Keratinocyte (primary cell): Measurements from ENCODE around the gene SUGCT. TPM values are rescaled to one million over a fixed set of nuclear protein-coding genes. Genes with fewer than 3 reads are reported as not detected.

Source experiments
- DNase-seq: peaks from one replicate; pipeline ENCODE4 v3.0.0-alpha.2; 2011; ENCODE audit warnings: low read depth, missing footprints, low spot score
- FAIRE-seq: peaks from 2 replicates; lab custom pipeline; 2011; peaks lifted over from hg19 to GRCh38; lab: Jason Lieb, UNC
- H2AFZ ChIP-seq: 2 replicates; pipeline ENCODE4 v1.6.0; 2012; ENCODE audit warnings: low read length, control low read depth, inconsistent platforms; ENCODE audit not compliant: control insufficient read depth
- H3K27ac ChIP-seq: 2 replicates; pipeline ENCODE4 v1.5.1; 2011; ENCODE audit warnings: low read length; ENCODE audit not compliant: control insufficient read depth, insufficient read depth
- H3K27me3 ChIP-seq: 3 replicates; pipeline ENCODE4 v1.6.0; 2011; ENCODE audit warnings: low read length; ENCODE audit not compliant: control insufficient read depth, insufficient read depth; ENCODE audit errors: extremely low read depth
- H3K36me3 ChIP-seq, 2 experiments: 2 replicates in 1 of 2; 3 replicates in 1 of 2; pipeline ENCODE4 v1.5.1; 2011; ENCODE audit warnings: low read length in 2 of 2, mild to moderate bottlenecking in 1 of 2; ENCODE audit not compliant: control insufficient read depth in 2 of 2, insufficient read depth in 2 of 2; ENCODE audit errors: extremely low read depth in 1 of 2
- H3K4me1 ChIP-seq: 3 replicates; pipeline ENCODE4 v1.5.1; 2011; ENCODE audit warnings: low read length; ENCODE audit not compliant: control insufficient read depth, insufficient read depth; ENCODE audit errors: extremely low read depth
- H3K4me2 ChIP-seq: 3 replicates; pipeline ENCODE4 v1.6.0; 2011; ENCODE audit warnings: low read depth, low read length; ENCODE audit not compliant: control insufficient read depth, insufficient read depth; ENCODE audit errors: extremely low read depth
- H3K4me3 ChIP-seq, 3 experiments: fragments of 200-600 bp in 1 of 3; sonication (generic) in 1 of 3; 2 replicates in 2 of 3; 3 replicates in 1 of 3; pipeline ENCODE4 v1.5.1; 2011 to 2016; ENCODE audit warnings: low read length in 3 of 3, mild to moderate bottlenecking in 3 of 3, control low read depth in 2 of 3, inconsistent platforms in 1 of 3, low read depth in 1 of 3, mixed read lengths in 1 of 3, mixed run types in 1 of 3, moderate library complexity in 1 of 3; ENCODE audit not compliant: control insufficient read depth in 2 of 3, insufficient read depth in 2 of 3; ENCODE audit errors: extremely low read depth in 1 of 3
- H3K79me2 ChIP-seq: 2 replicates; pipeline ENCODE4 v1.6.0; 2012; ENCODE audit warnings: low read length; ENCODE audit not compliant: control insufficient read depth, insufficient read depth
- H3K9ac ChIP-seq: 3 replicates; pipeline ENCODE4 v1.6.0; 2011; ENCODE audit warnings: low read length; ENCODE audit not compliant: control insufficient read depth, insufficient read depth; ENCODE audit errors: extremely low read depth
- H3K9me1 ChIP-seq: 3 replicates; pipeline ENCODE4 v1.6.0; 2011; ENCODE audit warnings: low read length; ENCODE audit not compliant: control insufficient read depth, insufficient read depth; ENCODE audit errors: extremely low read depth
- H3K9me3 ChIP-seq: 2 replicates; pipeline ENCODE4 v1.5.1; 2012; ENCODE audit warnings: low read depth, low read length; ENCODE audit not compliant: control insufficient read depth
- H4K20me1 ChIP-seq: 3 replicates; pipeline ENCODE4 v1.6.0; 2011; ENCODE audit warnings: low read length; ENCODE audit not compliant: control insufficient read depth, insufficient read depth; ENCODE audit errors: extremely low read depth
- EZH2 ChIP-seq: IDR thresholded peaks from one replicate; pipeline ENCODE4 v1.6.1; 2012; ENCODE audit warnings: inconsistent platforms, mild to moderate bottlenecking, low read length, moderate library complexity
- dilution Hi-C: fragments of 300-500 bp; cut with MboI; formaldehyde crosslinking; loops from one replicate; pipeline ENCODE4 v1.7.0; 2020; ENCODE audit warnings: low sequenced_read_pairs; ENCODE audit not compliant: extremely low pct_ligation_motif_present
- polyA plus RNA-seq, 5 experiments: library from polyadenylated mRNA; depleted of rRNA in 3 of 5; stranded (reverse) in 3 of 5; stranded (forward) in 1 of 5; unstranded in 1 of 5; fragments of >200 nt; gene quantifications; 1 replicate in 1 of 5; 2 replicates in 3 of 5; 3 replicates in 1 of 5; pipeline versions ENCODE4 v1.2.1 to v1.2.3, GENCODE V29; 2011 to 2012; ENCODE audit warnings: missing spikeins in 2 of 5, low read depth in 1 of 5, low replicate concordance in 1 of 5
- TF ChIP-seq, protein P1 (sequence below), 3 experiments: IDR thresholded peaks in 1 of 3; conservative IDR thresholded peaks in 1 of 3; optimal IDR thresholded peaks in 1 of 3; 2 replicates in 2 of 3; 3 replicates in 1 of 3; pipeline versions ENCODE3 to v1.5.1; 2011; ENCODE audit warnings: low read length in 3 of 3, mild to moderate bottlenecking in 3 of 3, moderate library complexity in 2 of 3, control low read depth in 1 of 3, inconsistent platforms in 1 of 3; ENCODE audit not compliant: insufficient read depth in 2 of 3; ENCODE audit errors: extremely low read depth in 1 of 3

The SUGCT gene
- polyA plus RNA-seq, 1 donor (not counting 4 experiments of a cell fraction or from before 2014, with no cell fraction given), result 134 TPM

DNA sequence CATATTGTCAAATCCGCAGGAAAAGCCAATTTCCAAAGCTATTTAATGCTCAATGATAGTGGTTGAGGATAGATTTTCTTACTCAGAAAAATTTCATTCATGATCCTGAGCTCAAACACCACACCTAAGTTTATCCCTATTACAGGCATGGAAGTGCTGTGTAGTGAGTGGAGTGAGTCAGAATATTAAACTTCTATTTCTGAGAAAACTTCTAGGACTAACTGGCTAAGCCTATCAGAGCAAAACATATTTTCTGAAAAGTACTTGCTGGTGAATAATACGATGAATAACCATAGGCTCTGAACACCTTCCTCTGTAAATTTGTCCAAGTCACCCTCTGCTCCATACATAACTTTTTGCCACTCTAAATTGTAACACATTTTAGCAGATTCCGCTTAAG is 221.5 kb downstream of the SUGCT start:
- dilution Hi-C loops, result no loop called here
- no peak overlapping the region for H3K4me3 ChIP-seq
- H3K9me3 ChIP-seq, result no peaks in the 10 kb centered on the region
- no peak overlapping the region for H2AFZ ChIP-seq
- no peak overlapping the region for H3K4me2 ChIP-seq
- no peaks in the 10 kb centered on the region for H3K79me2 ChIP-seq
- no peak overlapping the region for H3K27ac ChIP-seq
- no peaks in the 10 kb centered on the region for H3K27me3 ChIP-seq
- DNase-seq (no peak), FAIRE-seq (no peak)
- no peaks in the 10 kb centered on the region for H4K20me1 ChIP-seq
- H3K9me1 ChIP-seq, result no peaks in the 10 kb centered on the region
- H3K4me1 ChIP-seq, result no peaks in the 10 kb centered on the region
- no peaks in the 10 kb centered on the region for H3K36me3 ChIP-seq
- TF ChIP-seq, protein P1, sequence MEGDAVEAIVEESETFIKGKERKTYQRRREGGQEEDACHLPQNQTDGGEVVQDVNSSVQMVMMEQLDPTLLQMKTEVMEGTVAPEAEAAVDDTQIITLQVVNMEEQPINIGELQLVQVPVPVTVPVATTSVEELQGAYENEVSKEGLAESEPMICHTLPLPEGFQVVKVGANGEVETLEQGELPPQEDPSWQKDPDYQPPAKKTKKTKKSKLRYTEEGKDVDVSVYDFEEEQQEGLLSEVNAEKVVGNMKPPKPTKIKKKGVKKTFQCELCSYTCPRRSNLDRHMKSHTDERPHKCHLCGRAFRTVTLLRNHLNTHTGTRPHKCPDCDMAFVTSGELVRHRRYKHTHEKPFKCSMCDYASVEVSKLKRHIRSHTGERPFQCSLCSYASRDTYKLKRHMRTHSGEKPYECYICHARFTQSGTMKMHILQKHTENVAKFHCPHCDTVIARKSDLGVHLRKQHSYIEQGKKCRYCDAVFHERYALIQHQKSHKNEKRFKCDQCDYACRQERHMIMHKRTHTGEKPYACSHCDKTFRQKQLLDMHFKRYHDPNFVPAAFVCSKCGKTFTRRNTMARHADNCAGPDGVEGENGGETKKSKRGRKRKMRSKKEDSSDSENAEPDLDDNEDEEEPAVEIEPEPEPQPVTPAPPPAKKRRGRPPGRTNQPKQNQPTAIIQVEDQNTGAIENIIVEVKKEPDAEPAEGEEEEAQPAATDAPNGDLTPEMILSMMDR (optimal IDR thresholded peaks at IDR 0.05 in 1 of 3, IDR thresholded peaks at IDR 0.05 in 1 of 3, conservative IDR thresholded peaks at IDR 0.05 in 1 of 3; ENCODE audit: extremely low read depth in 1 of 3, insufficient read depth in 2 of 3, low read length in 3 of 3), result no peak
- no peak for TF ChIP-seq EZH2
- H3K9ac ChIP-seq, result no peak overlapping the region

DNA sequence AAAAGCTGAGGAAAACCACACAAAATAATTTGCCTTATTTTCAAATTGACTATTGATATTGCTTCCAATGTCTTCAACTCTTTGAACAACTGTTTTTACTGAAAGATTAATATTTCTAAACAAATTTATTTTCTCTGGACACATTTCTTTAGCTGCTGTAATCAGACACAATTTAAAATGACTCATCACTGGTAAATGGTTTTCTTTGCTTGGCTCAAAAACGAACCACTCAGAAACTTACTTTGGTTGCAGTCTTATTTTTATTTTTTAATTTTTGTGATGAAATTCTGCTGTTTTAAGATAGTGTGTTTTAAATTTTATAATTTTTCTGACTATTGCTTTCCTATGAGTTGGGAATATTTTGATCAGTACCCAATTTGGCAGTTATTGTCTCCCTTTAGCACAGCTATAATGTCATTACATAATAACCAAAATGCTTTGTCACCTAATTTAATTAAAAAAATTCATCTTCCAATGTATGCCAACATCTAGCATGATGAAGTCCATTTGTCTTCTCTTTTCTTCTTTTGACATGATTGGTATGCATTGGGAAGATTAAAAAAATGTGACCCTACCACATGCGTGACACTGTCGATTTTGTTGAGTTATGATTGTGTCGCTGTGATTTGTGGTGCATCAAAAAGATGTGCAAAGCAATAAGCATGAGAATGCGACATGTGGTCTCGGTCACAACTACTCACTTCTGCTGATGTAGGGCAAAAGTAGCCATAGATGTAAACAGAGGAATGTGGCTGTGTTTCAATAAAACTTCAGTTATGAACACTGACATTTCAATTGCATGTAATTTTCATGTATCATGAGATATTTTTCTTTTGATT is 222.3 kb downstream of the SUGCT start:
- Histone ChIP-seq H3K9ac (no peak overlapping the region), H3K27ac (no peak overlapping the region), H2AFZ (no peak overlapping the region), H3K4me2 (no peak overlapping the region), H3K9me1 (no peaks in the 10 kb centered on the region), H3K4me3 (no peak overlapping the region), H3K4me1 (no peaks in the 10 kb centered on the region), H4K20me1 (no peaks in the 10 kb centered on the region), H3K9me3 (no peaks in the 10 kb centered on the region), H3K36me3 (no peaks in the 10 kb centered on the region), H3K27me3 (no peaks in the 10 kb centered on the region), H3K79me2 (no peaks in the 10 kb centered on the region)
- DNase-seq, result no peak
- no peak for TF ChIP-seq EZH2
- TF ChIP-seq, protein P1 (optimal IDR thresholded peaks at IDR 0.05 in 1 of 3, IDR thresholded peaks at IDR 0.05 in 1 of 3, conservative IDR thresholded peaks at IDR 0.05 in 1 of 3; ENCODE audit: extremely low read depth in 1 of 3, insufficient read depth in 2 of 3, low read length in 3 of 3), result no peak
- dilution Hi-C loops, result no loop called here
- FAIRE-seq, result no peak
